GM12873 (cell line): ENCODE data around the gene IL22RA2.

Experiments used
- CTCF ChIP-seq: IDR thresholded peaks from 2 replicates; pipeline ENCODE4 v1.5.1; 2012; ENCODE audit warnings: low read depth, mild to moderate bottlenecking, moderate library complexity, low read length, control low read depth; ENCODE audit not compliant: insufficient read depth; ENCODE audit errors: missing control alignments

IL22RA2 gene

GRCh38 chr6:137193256-137194070 is 20.0 kb upstream of the IL22RA2 start:
- no peak for TF ChIP-seq CTCF

- no peak for TF ChIP-seq CTCF
These were observed 19.4 kb upstream of the IL22RA2 start for GRCh38 chr6:137192821-137193220.

GRCh38 chr6:137191670-137192069 is 18.2 kb upstream of the IL22RA2 start:
- TF ChIP-seq CTCF: no peak

GRCh38 chr6:137191236-137191635 is 17.8 kb upstream of the IL22RA2 start:
- TF ChIP-seq CTCF: no peak

GRCh38 chr6:137190583-137191094 is 17.2 kb upstream of the IL22RA2 start:
- no peak for TF ChIP-seq CTCF

- TF ChIP-seq CTCF: no peak
These were observed 15.4 kb upstream of the IL22RA2 start for GRCh38 chr6:137188855-137189254.

- no peak for TF ChIP-seq CTCF
These were observed 11.8 kb upstream of the IL22RA2 start for GRCh38 chr6:137185290-137185689.
